OCI-LY1 (cell line): Measurements from ENCODE around the gene RPN2.

Experiments used
- CTCF ChIP-seq: fragments of 200-600 bp; sonication (generic), shearing (Covaris generic); IDR thresholded peaks from 2 replicates; pipeline ENCODE4 v1.5.1; 2017; ENCODE audit warnings: mild to moderate bottlenecking, antibody characterized with exemption, low read length, moderate library complexity, mixed read lengths
- EZH2 ChIP-seq: fragments of 200-600 bp; sonication (generic), shearing (Covaris generic); IDR thresholded peaks from 2 replicates; pipeline ENCODE4 v1.8.0; 2017; ENCODE audit warnings: borderline replicate concordance, mixed run types, mild to moderate bottlenecking, antibody characterized with exemption, low read length, moderate library complexity, mixed read lengths

GRCh38 chr20:37166867-37167266 is 12.3 kb upstream of the RPN2 start:
- no peak for TF ChIP-seq CTCF
- TF ChIP-seq EZH2, result no peak
